22Rv1 (cell line): ENCODE measurements around the gene UNC50.

Source experiments
- CTCF ChIP-seq: fragments of 450-650 bp; IDR thresholded peaks from 2 replicates; pipeline ENCODE4 v1.5.1; 2017; ENCODE audit warnings: mild to moderate bottlenecking
- ZFX ChIP-seq: fragments of 450-650 bp; IDR thresholded peaks from 2 replicates; pipeline ENCODE4 v1.6.1; 2017; ENCODE audit warnings: antibody characterized with exemption, borderline replicate concordance

GRCh38 chr2:98656800-98657199, 48.4 kb downstream of the UNC50 start:
- TF ChIP-seq CTCF (no peak), ZFX (no peak)
